NCI-H2171 treated with DMSO at 0.1 percent for 48 hours (cell line): ENCODE data around the gene STRIP1.

Experiments
- DNase-seq: peaks from one replicate; lab custom pipeline; 2025; lab: John Stamatoyannopoulos, UW

Gene STRIP1

DNA sequence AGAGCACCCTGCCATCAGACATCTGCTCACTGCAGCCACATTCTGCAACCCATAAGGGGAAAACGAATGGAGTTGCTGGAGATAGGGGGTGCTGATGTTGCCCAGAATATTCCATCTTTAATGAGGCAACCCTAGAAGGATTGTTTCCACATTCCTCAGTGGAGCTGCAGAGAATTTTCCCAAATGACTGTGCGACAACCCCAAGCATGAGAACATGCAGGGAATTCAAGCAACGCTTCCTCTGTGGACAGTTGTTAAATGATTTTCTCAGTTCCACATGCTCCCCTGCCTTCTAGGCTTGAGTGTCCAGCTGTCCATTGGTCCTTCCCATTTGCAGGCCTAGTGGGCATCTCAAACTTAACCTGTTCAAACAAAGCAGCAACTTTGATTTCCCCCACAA lies 57.4 kb downstream of the STRIP1 start:
- no peak for DNase-seq

DNA sequence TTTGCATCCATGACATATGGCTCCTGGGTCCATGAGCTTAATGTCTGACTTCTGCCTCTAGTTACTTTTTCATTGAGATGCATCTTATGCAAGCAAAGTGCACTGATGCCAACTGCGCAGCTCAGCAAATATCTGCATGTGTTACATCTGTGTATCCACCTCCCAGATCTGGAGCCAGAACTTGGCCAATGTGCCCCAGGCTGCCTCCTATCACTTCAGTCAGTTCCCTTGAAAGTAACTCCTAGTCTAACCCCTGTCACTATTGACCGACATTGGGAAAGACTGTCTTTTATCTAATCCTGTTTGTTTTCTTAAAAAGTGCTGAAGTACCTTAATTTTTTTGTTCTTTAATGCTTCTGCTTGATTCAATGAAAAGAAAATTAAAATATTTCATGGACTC lies 58.6 kb downstream of the STRIP1 start:
- no peak for DNase-seq

DNA sequence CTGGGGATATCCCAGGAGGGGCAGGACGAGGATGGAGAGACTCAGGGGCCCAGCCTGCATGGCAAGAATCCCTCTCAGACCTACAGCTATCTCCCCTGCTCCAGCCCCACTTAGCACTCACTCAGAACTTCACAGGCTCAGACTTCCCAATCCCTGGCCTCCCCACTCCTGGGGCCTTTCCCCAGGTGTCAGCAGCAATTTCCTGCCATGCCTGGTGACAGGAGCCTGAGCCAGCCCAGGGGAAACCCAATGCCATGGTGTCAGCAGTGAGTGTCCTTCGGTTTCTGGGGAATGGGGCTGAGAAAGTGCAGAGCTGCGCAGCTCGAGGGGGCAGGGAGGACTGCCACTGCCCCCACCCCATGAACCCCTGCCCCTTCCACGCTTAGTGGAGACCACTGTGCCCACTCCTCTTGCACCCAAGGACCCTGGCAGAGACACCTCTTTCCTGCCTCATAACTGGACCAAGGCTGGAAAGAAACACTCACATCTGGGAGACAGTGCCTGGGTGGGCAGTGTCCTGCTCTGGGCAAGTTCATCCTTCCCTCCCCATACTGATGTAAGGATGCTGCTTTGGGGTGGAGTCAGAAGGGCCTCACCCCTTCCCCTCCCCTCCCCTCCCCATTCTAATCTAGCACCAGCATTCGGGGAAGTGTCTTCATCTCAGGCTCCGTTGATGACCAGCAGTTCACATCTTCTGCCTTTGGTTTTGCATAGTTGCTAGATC lies 60.7 kb downstream of the STRIP1 start:
- DNase-seq = no peak

DNA sequence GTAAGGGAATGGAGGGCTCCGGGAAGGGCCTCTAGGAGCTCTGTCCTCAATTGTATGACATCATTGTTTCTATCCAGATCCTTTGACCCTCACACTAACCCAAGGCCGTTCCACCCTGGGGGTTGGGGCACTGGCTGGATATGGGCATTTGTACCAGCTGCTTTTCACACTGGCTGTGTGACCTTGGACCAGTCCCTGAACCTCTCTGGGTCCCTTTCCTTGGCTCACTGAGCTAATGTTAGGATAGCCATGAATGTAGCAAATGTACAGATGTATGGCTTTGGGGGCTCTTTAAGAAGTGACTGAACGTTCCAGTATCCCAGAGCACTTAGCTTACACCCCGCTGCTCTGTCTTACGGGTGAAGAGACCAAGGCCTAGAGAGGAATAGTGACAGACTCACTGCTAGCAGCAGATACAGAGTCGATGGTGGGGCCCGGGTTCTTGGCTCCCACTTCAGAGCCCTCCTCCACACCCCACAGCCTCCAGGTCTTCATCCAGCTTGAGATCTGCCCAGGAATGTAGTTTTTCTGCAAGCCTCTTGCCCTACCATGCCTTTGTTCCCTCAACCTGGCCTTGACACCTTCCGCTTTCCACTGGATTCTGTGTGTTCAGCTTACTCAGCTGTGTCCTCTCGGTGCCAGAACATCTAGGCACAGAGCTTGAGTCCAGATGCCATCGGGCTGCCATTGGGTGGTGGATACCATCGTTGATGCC lies 63.2 kb downstream of the STRIP1 start:
- no peak for DNase-seq

DNA sequence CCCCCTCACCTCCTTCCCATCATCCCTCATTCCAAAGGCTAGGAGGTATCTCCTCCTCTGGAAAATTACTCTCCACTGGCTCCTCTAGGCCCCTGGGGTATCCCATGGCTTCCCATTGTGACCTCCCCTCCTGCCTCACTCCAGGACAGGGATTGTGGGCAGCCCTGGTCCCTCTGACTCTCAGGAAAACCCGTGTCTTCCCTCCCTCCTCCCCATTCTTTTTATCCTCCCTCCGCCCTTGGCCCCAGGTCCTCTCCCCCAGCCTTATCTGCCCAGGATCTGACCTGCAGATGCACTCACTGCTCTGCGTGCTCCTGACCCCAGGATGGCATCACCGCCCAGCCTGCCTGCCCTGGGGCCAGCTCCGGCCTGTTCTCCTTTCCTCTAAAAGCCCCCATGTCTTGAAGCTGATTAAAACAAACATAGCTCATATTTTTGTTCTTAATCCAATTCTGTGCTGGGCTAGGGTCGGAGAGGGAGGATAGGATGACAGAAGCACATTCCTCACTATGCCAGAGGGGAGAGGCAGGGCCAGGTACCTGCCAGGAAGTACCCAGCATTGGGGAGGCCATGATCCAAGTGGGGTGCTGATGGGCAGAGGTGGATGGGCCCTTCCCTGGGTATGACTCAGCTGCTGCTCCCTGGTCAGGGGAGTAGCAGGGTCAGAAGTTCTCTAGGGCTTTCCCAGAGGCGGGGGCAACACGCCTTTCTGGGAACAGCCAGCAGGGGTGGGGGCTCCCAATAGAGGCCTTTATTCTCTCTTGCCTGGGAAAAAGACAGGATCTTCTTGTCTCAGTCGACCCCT lies 64.0 kb downstream of the STRIP1 start:
- DNase-seq = no peak

DNA sequence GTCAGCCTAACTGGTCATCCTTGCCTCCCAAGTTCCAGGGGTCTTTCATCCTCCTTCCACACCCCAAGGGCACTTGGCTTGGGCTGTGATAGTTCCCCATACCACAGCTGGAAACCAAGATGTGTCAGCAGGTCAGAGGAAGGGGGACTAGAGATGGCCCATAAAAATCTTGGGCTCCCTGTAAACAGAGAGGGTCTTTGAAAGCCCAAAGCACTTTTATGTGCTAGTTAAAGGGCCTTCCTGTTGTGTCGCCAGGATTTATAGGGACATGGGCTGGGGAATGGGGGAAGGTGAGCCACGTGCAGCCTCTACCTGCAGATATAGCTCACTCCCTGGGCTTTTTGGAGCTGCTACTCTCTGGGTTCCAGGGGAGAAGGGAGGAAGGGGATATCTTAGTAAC lies 65.9 kb downstream of the STRIP1 start:
- no peak for DNase-seq

DNA sequence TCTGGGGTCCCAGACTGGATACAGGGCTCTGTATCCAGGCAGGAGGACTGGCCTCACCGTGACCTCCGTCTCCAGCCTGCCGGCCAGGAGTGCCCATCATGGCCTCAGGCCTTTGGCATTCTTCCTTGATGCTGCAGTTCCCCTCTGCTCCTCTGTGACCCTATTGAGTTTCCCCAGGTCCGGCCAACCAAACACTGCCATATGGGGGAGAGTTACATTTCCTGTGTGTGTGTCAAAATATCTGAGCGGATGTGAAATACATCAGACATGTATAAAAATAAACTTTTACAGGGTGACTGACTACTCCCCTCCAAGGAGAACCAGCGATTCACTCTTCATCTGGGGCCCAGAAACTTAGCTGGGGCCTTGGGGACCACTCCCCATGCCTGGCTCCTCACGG lies 67.7 kb downstream of the STRIP1 start:
- DNase-seq = no peak
